HG03025 (cell line): ENCODE results near the gene ERVFRD-1.

ENCODE experiments used
- ATAC-seq: cut with Tn5 transposase; IDR thresholded peaks from one replicate; pipeline ENCODE4 v1.9.1; 2021; ENCODE audit warnings: mild to moderate bottlenecking, moderate library complexity; ENCODE audit not compliant: unreplicated experiment, low FRiP score

ERVFRD-1 gene

GRCh38 chr6:11055127-11055627 lies 56.3 kb downstream of the ERVFRD-1 start:
- ATAC-seq = no peak

- no peak for ATAC-seq
Measured at GRCh38 chr6:11054722-11055121, 56.8 kb downstream of the ERVFRD-1 start.

GRCh38 chr6:11053307-11053706 lies 58.2 kb downstream of the ERVFRD-1 start:
- no peak for ATAC-seq
